NCI-H128 (cell line): ENCODE measurements around the gene JMJD7.

Experiments used
- DNase-seq: peaks from one replicate; lab custom pipeline; 2025; ENCODE audit not compliant: unreplicated experiment; lab: John Stamatoyannopoulos, UW

JMJD7 gene

GRCh38 chr15:41881086-41881485 is 53.2 kb downstream of the JMJD7 start:
- DNase-seq: no peak

DNA sequence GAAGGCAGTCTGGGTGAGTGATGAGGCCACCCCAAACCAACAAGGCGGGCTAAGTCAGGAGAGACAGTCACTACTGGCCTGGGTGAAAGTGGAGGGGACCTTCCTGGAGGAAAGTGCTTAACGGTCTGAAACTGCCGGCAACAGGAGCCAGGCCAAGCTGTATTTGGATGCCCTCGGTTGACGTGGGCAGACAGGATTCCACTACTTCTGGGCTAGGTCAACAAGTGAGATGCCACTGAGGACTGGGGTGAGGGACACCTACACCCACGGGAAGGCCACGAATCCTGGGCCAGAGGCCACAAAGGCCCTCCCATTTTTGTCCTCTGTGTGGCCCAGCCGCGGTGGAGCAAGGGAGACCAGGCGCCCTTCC is 53.6 kb downstream of the JMJD7 start:
- DNase-seq: no peak

DNA sequence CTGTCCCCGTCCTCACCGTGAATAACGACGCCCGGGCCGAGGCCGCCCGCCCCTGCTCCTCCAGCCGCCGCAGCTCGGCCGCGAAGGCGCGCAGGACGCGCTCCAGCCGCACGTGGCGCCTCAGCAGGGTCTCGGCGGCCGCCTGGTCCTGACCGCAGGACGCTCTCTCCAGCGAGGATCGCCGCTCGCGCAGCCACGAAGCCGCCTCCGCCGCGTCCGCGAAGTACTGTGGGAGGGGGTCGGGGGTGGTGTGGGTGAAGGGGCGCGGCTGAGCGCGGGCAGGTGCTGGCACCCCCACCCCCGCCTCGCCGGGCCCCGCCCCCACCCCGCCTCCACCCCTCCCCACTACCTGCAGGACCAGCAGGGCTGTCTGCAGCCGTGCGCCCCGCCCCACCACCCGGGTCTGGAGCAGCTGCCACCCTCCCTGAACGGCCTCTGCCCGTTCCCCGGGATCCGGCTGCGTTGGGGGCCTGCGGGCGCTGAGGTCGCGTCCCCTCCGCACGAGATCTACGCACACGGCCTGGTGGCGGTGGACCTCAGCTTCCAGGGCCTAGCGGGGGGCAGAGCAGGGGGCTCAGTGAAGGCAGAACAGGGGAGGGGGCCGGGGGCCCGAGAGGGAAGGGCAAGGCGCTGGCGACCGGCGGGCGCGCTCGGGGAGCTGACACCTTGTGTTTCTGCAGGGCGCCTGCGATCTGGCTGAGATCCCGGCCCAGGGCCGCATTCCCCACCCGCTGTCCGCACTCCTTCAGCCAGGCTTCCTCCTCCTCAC is 54.2 kb downstream of the JMJD7 start:
- no peak for DNase-seq

- no peak for DNase-seq
These were observed 55.0 kb downstream of the JMJD7 start for GRCh38 chr15:41882689-41883483.

DNA sequence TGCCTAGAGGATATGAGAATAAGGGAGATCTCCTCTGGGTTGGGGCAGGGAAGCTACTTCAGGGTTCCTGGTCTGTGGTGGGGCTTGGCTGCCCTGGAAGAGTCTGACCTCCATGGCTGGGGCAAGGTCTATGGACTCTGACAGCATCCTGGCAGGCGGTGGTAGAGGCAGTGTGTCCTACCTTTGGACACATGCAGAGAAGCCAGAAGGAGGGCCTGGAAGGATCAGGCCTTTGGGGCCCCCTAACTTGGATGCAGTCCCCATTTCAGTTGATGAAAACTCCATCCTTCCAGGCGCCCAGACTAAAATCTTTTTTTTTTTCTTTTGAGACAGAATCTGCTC is 55.6 kb downstream of the JMJD7 start:
- DNase-seq: no peak

DNA sequence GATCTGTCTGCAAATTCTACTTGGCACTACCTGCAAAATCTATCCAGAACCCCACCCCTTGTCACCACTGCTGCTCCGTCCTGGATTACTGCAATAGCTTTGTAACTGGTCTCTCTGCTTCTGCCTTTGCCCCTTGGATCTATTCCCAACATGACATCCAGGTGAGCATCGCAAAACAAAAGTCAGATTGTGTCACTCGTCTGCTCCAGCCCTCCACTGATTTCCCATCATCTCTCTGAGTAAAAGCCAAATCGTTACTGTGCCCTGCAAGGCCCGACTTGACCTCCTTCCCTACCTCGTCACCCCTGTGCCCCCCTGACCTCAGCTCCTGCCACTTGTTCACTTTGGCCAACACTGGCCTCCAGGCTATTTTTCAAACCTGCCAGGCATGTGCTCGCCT is 56.6 kb downstream of the JMJD7 start:
- DNase-seq: no peak

DNA sequence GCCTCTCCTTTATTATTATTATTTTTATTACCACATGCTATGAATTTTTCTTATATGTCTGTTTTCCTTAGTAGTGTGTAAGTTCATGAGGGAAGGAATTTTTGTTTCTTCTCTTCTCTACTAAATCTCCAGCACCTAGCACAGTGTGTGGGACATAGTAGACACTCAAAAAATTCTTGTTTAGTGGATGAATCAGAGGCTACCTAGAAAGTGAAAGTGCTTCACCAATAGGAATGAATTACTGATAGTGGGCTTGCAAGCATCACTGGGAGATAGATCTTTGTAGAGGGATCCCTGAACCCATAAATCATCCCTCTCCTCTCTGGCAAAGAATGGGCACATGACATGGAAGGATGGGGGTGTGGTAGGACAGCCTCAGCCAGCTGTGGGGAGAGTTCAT is 57.4 kb downstream of the JMJD7 start:
- no peak for DNase-seq

DNA sequence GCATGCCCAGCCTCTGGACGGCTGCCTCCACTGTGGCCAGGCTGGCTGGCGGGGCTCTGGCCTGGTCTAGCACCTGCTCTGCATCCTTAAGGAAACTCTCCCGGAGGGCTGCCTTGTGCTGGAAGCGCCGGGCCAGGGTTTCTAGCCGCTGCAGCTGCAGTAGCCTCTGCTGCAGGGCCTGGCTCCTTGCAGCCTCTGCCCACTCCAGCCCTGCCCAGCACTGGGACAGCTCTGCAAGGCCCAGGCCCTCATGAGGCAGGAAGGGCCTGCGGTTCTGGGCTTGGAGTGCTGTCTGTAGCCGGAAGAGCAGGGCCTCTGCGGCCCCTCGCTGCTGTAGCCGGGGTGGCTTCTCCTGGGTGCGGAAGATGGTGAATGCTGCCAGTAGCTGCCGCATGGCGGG is 57.9 kb downstream of the JMJD7 start:
- no peak for DNase-seq

GRCh38 chr15:41886741-41887140 is 58.8 kb downstream of the JMJD7 start:
- DNase-seq: no peak

DNA sequence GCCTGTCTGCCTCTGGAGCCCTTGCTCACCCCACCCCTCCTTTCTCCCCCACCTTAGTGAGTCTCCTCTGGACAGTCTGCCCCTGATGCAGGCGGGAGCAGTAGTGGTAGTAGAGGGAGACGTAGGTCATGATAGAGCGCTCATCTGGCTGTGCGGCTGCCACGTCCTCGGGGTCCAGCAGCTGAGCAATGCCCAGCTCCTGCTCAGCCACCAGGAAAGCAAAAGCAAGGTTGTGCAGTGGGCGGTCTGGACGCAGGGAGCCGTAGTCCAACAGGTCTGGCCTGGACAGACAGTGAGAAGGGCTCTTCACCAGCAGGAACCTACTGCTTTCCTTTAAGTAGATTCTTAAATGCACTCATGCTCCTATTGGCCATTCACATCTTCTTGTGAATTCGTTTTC is 59.3 kb downstream of the JMJD7 start:
- DNase-seq: no peak
